ENCODE results near the gene MYH13.
A peak's percentile ranks its signal among the peaks of the same experiment; 100 is the strongest.

The MYH13 gene

DNA sequence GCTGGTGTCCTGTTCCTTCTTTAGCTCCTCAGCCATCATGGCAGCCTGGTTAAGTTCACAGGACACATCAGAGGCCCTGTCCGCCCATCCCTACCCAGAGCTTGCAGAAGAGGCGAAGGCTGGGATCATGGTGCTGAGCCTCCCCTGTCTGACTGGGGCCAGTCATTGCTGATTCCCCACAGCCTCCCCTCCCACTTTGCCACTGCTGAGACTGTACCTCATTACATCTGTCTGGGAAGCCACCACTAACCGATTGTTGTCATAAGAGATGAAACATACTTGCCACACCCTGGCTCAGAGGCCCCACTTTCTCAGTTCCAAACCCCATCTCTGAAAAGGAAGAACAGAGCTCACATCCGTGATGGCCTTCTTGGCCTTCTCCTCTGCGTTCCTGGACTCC is 66.2 kb downstream of the MYH13 start:
- Histone ChIP-seq H3K79me2 (no peaks in the 10 kb centered on the region), H3K4me2 (ENCODE audit: low read length) (no peak overlapping the region), H3K9me3 (ENCODE audit: control insufficient read depth, low read length) (no peaks in the 10 kb centered on the region), H3K9ac (no peak overlapping the region), H3K36me3 (ENCODE audit: control insufficient read depth, insufficient read depth, low read length) (no peaks in the 10 kb centered on the region), H3K4me1 (no peaks in the 10 kb centered on the region), H2AFZ (no peak overlapping the region), H3K27me3 (ENCODE audit: control insufficient read depth, insufficient read depth, low read length) (no peaks in the 10 kb centered on the region), H3K27ac (no peak overlapping the region), H3K4me3 (ENCODE audit: low read depth, low read length) (no peak overlapping the region)
- no peak for TF ChIP-seq CTCF (IDR thresholded peaks at IDR 0.05)

DNA sequence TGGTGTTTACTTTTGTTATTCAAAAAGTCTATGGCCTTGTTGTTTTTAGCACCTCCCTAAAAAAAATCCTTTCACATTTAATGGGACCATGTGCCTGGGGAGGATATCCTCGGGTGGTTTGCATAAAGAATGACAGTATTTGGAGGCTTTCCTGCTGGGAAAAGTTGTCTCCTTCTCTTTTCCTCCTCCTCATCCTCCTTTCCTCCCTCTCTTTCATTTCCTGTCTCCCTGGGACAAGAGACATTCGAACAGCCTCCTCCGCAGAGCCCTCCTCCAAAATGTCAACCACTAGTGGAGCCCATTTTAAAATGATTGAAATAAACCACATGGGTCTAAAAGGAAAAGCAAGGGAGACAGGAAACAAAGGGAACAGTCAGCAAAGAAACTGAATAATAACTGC is 67.4 kb downstream of the MYH13 start:
- Histone ChIP-seq H2AFZ (no peak overlapping the region), H3K9ac (no peak overlapping the region), H3K9me3 (ENCODE audit: control insufficient read depth, low read length) (no peaks in the 10 kb centered on the region), H3K79me2 (no peaks in the 10 kb centered on the region), H3K27ac (no peak overlapping the region), H3K4me3 (ENCODE audit: low read depth, low read length) (no peak overlapping the region), H3K27me3 (ENCODE audit: control insufficient read depth, insufficient read depth, low read length) (no peaks in the 10 kb centered on the region), H3K4me1 (no peaks in the 10 kb centered on the region), H3K36me3 (ENCODE audit: control insufficient read depth, insufficient read depth, low read length) (no peaks in the 10 kb centered on the region), H3K4me2 (ENCODE audit: low read length) (no peak overlapping the region)
- no peak for TF ChIP-seq CTCF (IDR thresholded peaks at IDR 0.05)

DNA sequence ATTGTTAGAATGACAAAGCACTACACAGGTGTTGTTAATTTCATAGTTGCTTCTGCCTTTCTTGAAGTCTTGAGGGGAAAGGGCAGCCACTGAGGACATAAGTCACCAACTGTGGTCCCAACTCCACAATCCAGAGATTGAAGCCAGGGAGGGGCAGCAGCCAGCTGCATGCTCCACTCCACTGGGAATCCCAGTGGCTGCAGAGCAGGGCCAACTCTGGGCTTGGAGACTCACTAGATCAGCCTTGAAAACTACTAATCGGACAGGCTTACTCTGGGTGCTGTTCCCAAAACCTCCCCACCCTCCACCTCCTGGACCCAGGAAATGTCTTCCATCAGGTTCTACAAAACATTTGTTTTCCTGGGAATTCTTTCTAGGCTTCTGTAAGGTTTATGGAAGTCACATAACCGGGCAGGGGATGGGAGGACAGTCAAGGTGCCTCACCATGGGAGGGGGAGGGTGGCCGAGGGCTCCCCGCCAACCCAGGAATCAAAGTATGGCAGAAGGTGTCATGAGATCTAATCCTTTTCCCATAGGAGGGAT is 68.0 kb downstream of the MYH13 start:
- no peak overlapping the region for H2AFZ ChIP-seq
- H3K27ac ChIP-seq, result no peak overlapping the region
- H3K9ac ChIP-seq, result no peak overlapping the region
- H3K79me2 ChIP-seq, result no peaks in the 10 kb centered on the region
- TF ChIP-seq CTCF (IDR thresholded peaks at IDR 0.05), result no peak
- no peaks in the 10 kb centered on the region for H3K27me3 ChIP-seq (ENCODE audit: control insufficient read depth, insufficient read depth, low read length)
- H3K4me3 ChIP-seq (ENCODE audit: low read depth, low read length), result no peak overlapping the region
- no peaks in the 10 kb centered on the region for H3K4me1 ChIP-seq
- no peaks in the 10 kb centered on the region for H3K9me3 ChIP-seq (ENCODE audit: control insufficient read depth, low read length)
- no peaks in the 10 kb centered on the region for H3K36me3 ChIP-seq (ENCODE audit: control insufficient read depth, insufficient read depth, low read length)
- H3K4me2 ChIP-seq (ENCODE audit: low read length), result no peak overlapping the region

- no peak overlapping the region for H3K9ac ChIP-seq
- no peaks in the 10 kb centered on the region for H3K4me1 ChIP-seq
- TF ChIP-seq CTCF (IDR thresholded peaks at IDR 0.05), result no peak
- H3K36me3 ChIP-seq (ENCODE audit: control insufficient read depth, insufficient read depth, low read length), result no peaks in the 10 kb centered on the region
- H3K9me3 ChIP-seq (ENCODE audit: control insufficient read depth, low read length), result no peaks in the 10 kb centered on the region
- no peaks in the 10 kb centered on the region for H3K79me2 ChIP-seq
- no peak overlapping the region for H3K4me3 ChIP-seq (ENCODE audit: low read depth, low read length)
- H2AFZ ChIP-seq, result no peak overlapping the region
- H3K27ac ChIP-seq, result no peak overlapping the region
- no peak overlapping the region for H3K4me2 ChIP-seq (ENCODE audit: low read length)
- no peaks in the 10 kb centered on the region for H3K27me3 ChIP-seq (ENCODE audit: control insufficient read depth, insufficient read depth, low read length)
Observed at GRCh38 chr17:10297691-10298090, 75.1 kb downstream of the MYH13 start.

DNA sequence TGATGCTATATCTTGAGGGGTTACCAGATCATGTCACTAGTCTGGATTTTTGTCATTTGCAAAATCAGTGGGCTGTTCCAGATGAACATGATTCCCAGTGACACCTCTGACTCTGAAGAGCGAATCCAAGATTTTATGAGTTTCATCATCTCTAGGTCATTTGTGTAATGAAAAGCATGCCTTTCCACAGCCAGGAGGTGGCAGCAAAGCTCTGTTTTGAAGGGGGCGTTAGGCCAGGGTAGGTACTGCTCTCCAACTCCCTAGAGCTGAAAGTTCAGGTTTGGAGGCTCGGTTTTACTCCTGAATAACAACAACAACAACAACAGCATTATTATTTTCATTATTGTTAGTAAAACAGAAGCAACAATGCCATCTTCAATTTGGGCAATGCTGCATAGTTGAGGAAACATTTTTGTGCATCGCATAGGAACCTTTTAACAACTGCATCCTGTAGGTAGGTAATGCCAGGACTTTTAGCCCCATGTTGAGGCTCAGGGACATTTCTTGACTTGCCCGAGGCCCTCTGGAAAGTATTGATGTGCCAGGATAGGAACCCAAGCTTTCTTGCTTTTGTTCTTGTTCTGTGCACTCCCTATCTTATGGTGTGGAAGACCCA is 77.0 kb downstream of the MYH13 start:
- Histone ChIP-seq H3K4me1 (no peaks in the 10 kb centered on the region), H3K27ac (no peak overlapping the region), H3K27me3 (ENCODE audit: control insufficient read depth, insufficient read depth, low read length) (no peaks in the 10 kb centered on the region), H2AFZ (no peak overlapping the region), H3K4me3 (ENCODE audit: low read depth, low read length) (no peak overlapping the region), H3K36me3 (ENCODE audit: control insufficient read depth, insufficient read depth, low read length) (no peaks in the 10 kb centered on the region), H3K9ac (no peak overlapping the region), H3K79me2 (no peaks in the 10 kb centered on the region), H3K9me3 (ENCODE audit: control insufficient read depth, low read length) (no peaks in the 10 kb centered on the region), H3K4me2 (ENCODE audit: low read length) (no peak overlapping the region)
- TF ChIP-seq CTCF (IDR thresholded peaks at IDR 0.05), result peak; percentile 43
